Stimulated activated CD4-positive, alpha-beta T cell treated with anti-CD3 and anti-CD28 coated beads, Interleukin-1b, Interleukin-23, amount 100 ng/mL, for 4 hours (primary cell): Measurements from ENCODE around the gene ANP32D.
"Not testable (repeated sequence)": the region's sequence is repeated elsewhere in the genome, so short reads cannot be mapped to it uniquely, and the experiment has no call there.

Source experiments
- DNase-seq, 2 donors: peaks; one replicate each; pipeline ENCODE4 v3.0.0-alpha.2; 2020; ENCODE audit warnings: low read depth in 2 of 2

The ANP32D gene

GRCh38 chr12:48506836-48507235 lies 34.5 kb downstream of the ANP32D start:
- DNase-seq: not testable (repeated sequence)

GRCh38 chr12:48508987-48509386 lies 36.6 kb downstream of the ANP32D start:
- DNase-seq: no peak

- DNase-seq: no peak
Measured at GRCh38 chr12:48510111-48510510, 37.8 kb downstream of the ANP32D start.

- DNase-seq: no peak
Measured at GRCh38 chr12:48512855-48513254, 40.5 kb downstream of the ANP32D start.

- DNase-seq: no peak
Measured at GRCh38 chr12:48514728-48515127, 42.4 kb downstream of the ANP32D start.

- not testable (repeated sequence) for DNase-seq
Measured at GRCh38 chr12:48520381-48520780, 48.0 kb downstream of the ANP32D start.
